ENCODE data around the gene TRAPPC10. TPM values are rescaled to one million over a fixed set of nuclear protein-coding genes. Genes with fewer than 3 reads are reported as not detected.
A peak's percentile ranks its signal among the peaks of the same experiment; 100 is the strongest.

Gene TRAPPC10
- total and polyA plus RNA-seq, 2 of the 8 experiments (the other 6 are each of a cell fraction or from before 2014, with no cell fraction given): 18.5 to 29.8 TPM

GRCh38 chr21:44074315-44074958, 62.3 kb downstream of the TRAPPC10 start:
- ChIA-PET POLR2A (ENCODE audit: partially characterized antibody) (no interaction called here), CTCF (ENCODE audit: partially characterized antibody) (interaction anchor here (0.6 to 4.0 kb wide), 7 partner anchors 10 to 248 kb away, joined by 3 to 14 read pairs (median 6); no protein-coding TSS in a partner anchor)
- Histone ChIP-seq H3K23me2 (ENCODE audit: low read depth, low read length) (no peaks in the 10 kb centered on the region), H2BK20ac (ENCODE audit: low read length) (no peak overlapping the region), H3K9me3 (ENCODE audit: insufficient read depth in 2 of 2, low read depth in 1 of 2, low read length in 1 of 2) (no peaks in the 10 kb centered on the region), H3K18ac (ENCODE audit: extremely low read depth, low read length) (no peak overlapping the region), H3K27ac (ENCODE audit: low read depth, low read length) (no peak overlapping the region), H4K91ac (replicated peaks; ENCODE audit: insufficient read length, low read length) (no peak overlapping the region), H2BK5ac (ENCODE audit: low read depth, low read length) (peak overlapping the region; percentile 1; the same call in 1 of the 2 replicates), H3K4ac (replicated peaks; ENCODE audit: insufficient read length, low read depth, low read length) (no peak overlapping the region), H2BK120ac (replicated peaks; ENCODE audit: low read depth, low read length) (no peak overlapping the region), H2AK5ac (ENCODE audit: low read depth, low read length) (no peak overlapping the region), H4K5ac (ENCODE audit: insufficient read length, low read depth, low read length) (no peak overlapping the region), H3K23ac (ENCODE audit: insufficient read length) (no peak overlapping the region), H3K4me3 (ENCODE audit: extremely low read depth in 1 of 4, insufficient read depth in 2 of 4, low read depth in 3 of 4, low read length in 4 of 4) (no peak overlapping the region), H4K20me1 (replicated peaks in 1 of 2; ENCODE audit: control insufficient read depth in 1 of 2, insufficient read depth in 2 of 2, low read length in 2 of 2) (peaks cover 9 to 11% of the 10 kb centered on the region in 2 experiments), H3K36me3 (ENCODE audit: control insufficient read depth in 2 of 4, insufficient read depth in 4 of 4, low read length in 3 of 4) (peaks cover 5 to 29% (median 9%) of the 10 kb centered on the region in 4 experiments; a peak in 7 of 8 replicates), H3K4me1 (replicated peaks in 1 of 4; ENCODE audit: control insufficient read depth in 3 of 4, insufficient read depth in 4 of 4, low read length in 3 of 4) (peaks cover 0 to 4% (median 0%) of the 10 kb centered on the region in 4 experiments; a peak in 2 of 7 replicates), H3K27me3 (replicated peaks in 1 of 4; ENCODE audit: control insufficient read depth in 3 of 4, extremely low read depth in 1 of 4, insufficient read depth in 3 of 4, low read length in 3 of 4) (no peaks in the 10 kb centered on the region), H4K8ac (ENCODE audit: extremely low read depth, insufficient read depth, low read length) (no peak overlapping the region), H3K4me2 (ENCODE audit: insufficient read depth in 1 of 2, low read depth in 2 of 2, low read length in 2 of 2) (no peak overlapping the region), H2BK15ac (ENCODE audit: low read length) (no peak overlapping the region), H3K14ac (ENCODE audit: insufficient read length) (no peak overlapping the region), H3K56ac (replicated peaks; ENCODE audit: insufficient read length, low read depth, low read length) (no peak overlapping the region), H2AFZ (ENCODE audit: low read length) (no peak overlapping the region), H2BK12ac (ENCODE audit: low read depth, low read length) (no peak overlapping the region), H3K9ac (replicated peaks in 1 of 4; ENCODE audit: extremely low read depth in 1 of 4, low read depth in 3 of 4, low read length in 3 of 4) (no peak overlapping the region; a peak in 2 of 7 replicates), H3K79me2 (ENCODE audit: control insufficient read depth in 1 of 2, insufficient read depth in 2 of 2, low read length in 2 of 2) (no peaks in the 10 kb centered on the region; a peak in 1 of 4 replicates), H3K79me1 (ENCODE audit: low read depth, low read length) (peaks cover 5% of the 10 kb centered on the region; the same call in 1 of the 2 replicates)
- no peak for DNase-seq (ENCODE audit: low read depth in 1 of 2, low spot score in 2 of 2)
- no peak for FAIRE-seq
- 89% methylated on average over 11 of the region's 11 CpGs; no CpG with 5 or more reads in 1 of the 2 experiments for WGBS, 2 experiments (ENCODE audit: extremely low coverage in 1 of 2, insufficient coverage in 1 of 2, insufficient read length in 1 of 2, insufficient replicate concordance in 2 of 2, low coverage in 1 of 2, low lambda C conversion rate in 2 of 2, missing lambda C conversion rate in 1 of 2)
- no peak for TF ChIP-seq JUND (IDR thresholded peaks at IDR 0.05; ENCODE audit: low read length)
- no peak for TF ChIP-seq SP1 (IDR thresholded peaks at IDR 0.05; ENCODE audit: low read depth, low read length)
- TF ChIP-seq TAF1 (IDR thresholded peaks at IDR 0.05; ENCODE audit: low read depth, low read length): no peak
- no peak for TF ChIP-seq SP2 (IDR thresholded peaks at IDR 0.05; ENCODE audit: low read length)
- no peak for TF ChIP-seq BRCA1 (IDR thresholded peaks at IDR 0.05; ENCODE audit: low read depth, low read length)
- TF ChIP-seq MAX (IDR thresholded peaks at IDR 0.05): no peak
- no peak for TF ChIP-seq EZH2 (IDR thresholded peaks at IDR 0.05; ENCODE audit: low read depth, low read length, severe bottlenecking)
- TF ChIP-seq ZNF274 (IDR thresholded peaks at IDR 0.05; ENCODE audit: borderline replicate concordance, extremely low read depth, low read length): no peak
- no peak for TF ChIP-seq YY1 (IDR thresholded peaks at IDR 0.05; ENCODE audit: low read depth, low read length)
- no peak for TF ChIP-seq ATF3 (IDR thresholded peaks at IDR 0.05; ENCODE audit: insufficient read depth, low read depth, low read length)
- no peak for TF ChIP-seq POLR2A (IDR thresholded peaks at IDR 0.05; ENCODE audit: control extremely low read depth in 1 of 2, low read depth in 2 of 2, low read length in 2 of 2)
- no peak for TF ChIP-seq FOSL1 (IDR thresholded peaks at IDR 0.05; ENCODE audit: insufficient read depth, low read depth, low read length)
- no peak for TF ChIP-seq CBX5 (IDR thresholded peaks at IDR 0.05; ENCODE audit: low read depth, low read length)
